ENCODE data around the gene SOS1. TPM values are rescaled to one million over a fixed set of nuclear protein-coding genes. Genes with fewer than 3 reads are reported as not detected.

SOS1 gene
- total RNA-seq, 1 donor from 2014 or later = 8.2 TPM

- no peak for DNase-seq (ENCODE audit: low read depth)
- no peak for TF ChIP-seq CTCF (IDR thresholded peaks at IDR 0.05; ENCODE audit: insufficient read depth, low read length, severe bottlenecking)
- H3K27me3 ChIP-seq (ENCODE audit: control insufficient read depth, insufficient read depth, low read length) = no peaks in the 10 kb centered on the region
- peaks cover 1% of the 10 kb centered on the region for H3K36me3 ChIP-seq (ENCODE audit: control insufficient read depth, insufficient read depth, low read length)
- H3K4me3 ChIP-seq (ENCODE audit: low read depth, low read length) = no peak overlapping the region
- no peak for FAIRE-seq
These were observed 27.5 kb downstream of the SOS1 start for GRCh38 chr2:39093218-39093898.

GRCh38 chr2:39091543-39091942, 29.3 kb downstream of the SOS1 start:
- FAIRE-seq (no peak), DNase-seq (ENCODE audit: low read depth) (no peak)
- no peak for TF ChIP-seq CTCF (IDR thresholded peaks at IDR 0.05; ENCODE audit: insufficient read depth, low read length, severe bottlenecking)
- Histone ChIP-seq H3K36me3 (ENCODE audit: control insufficient read depth, insufficient read depth, low read length) (peaks cover 1% of the 10 kb centered on the region), H3K4me3 (ENCODE audit: low read depth, low read length) (no peak overlapping the region), H3K27me3 (ENCODE audit: control insufficient read depth, insufficient read depth, low read length) (no peaks in the 10 kb centered on the region)

GRCh38 chr2:39091063-39091462, 29.8 kb downstream of the SOS1 start:
- Histone ChIP-seq H3K4me3 (ENCODE audit: low read depth, low read length) (no peak overlapping the region), H3K36me3 (ENCODE audit: control insufficient read depth, insufficient read depth, low read length) (peaks cover 1% of the 10 kb centered on the region), H3K27me3 (ENCODE audit: control insufficient read depth, insufficient read depth, low read length) (no peaks in the 10 kb centered on the region)
- no peak for TF ChIP-seq CTCF (IDR thresholded peaks at IDR 0.05; ENCODE audit: insufficient read depth, low read length, severe bottlenecking)
- FAIRE-seq (no peak), DNase-seq (ENCODE audit: low read depth) (no peak)

- no peak for DNase-seq (ENCODE audit: low read depth)
- H3K4me3 ChIP-seq (ENCODE audit: low read depth, low read length) = no peak overlapping the region
- FAIRE-seq = no peak
- no peak for TF ChIP-seq CTCF (IDR thresholded peaks at IDR 0.05; ENCODE audit: insufficient read depth, low read length, severe bottlenecking)
- H3K27me3 ChIP-seq (ENCODE audit: control insufficient read depth, insufficient read depth, low read length) = no peaks in the 10 kb centered on the region
- H3K36me3 ChIP-seq (ENCODE audit: control insufficient read depth, insufficient read depth, low read length) = no peaks in the 10 kb centered on the region
These were observed 40.7 kb downstream of the SOS1 start for GRCh38 chr2:39080152-39080551.

GRCh38 chr2:39069890-39070465, 50.9 kb downstream of the SOS1 start:
- no peak for TF ChIP-seq CTCF (IDR thresholded peaks at IDR 0.05; ENCODE audit: insufficient read depth, low read length, severe bottlenecking)
- H3K36me3 ChIP-seq (ENCODE audit: control insufficient read depth, insufficient read depth, low read length) = peaks cover 2% of the 10 kb centered on the region
- no peaks in the 10 kb centered on the region for H3K27me3 ChIP-seq (ENCODE audit: control insufficient read depth, insufficient read depth, low read length)
- no peak overlapping the region for H3K4me3 ChIP-seq (ENCODE audit: low read depth, low read length)
- FAIRE-seq = no peak
- no peak for DNase-seq (ENCODE audit: low read depth)

- H3K36me3 ChIP-seq (ENCODE audit: control insufficient read depth, insufficient read depth, low read length) = peaks cover 2% of the 10 kb centered on the region
- FAIRE-seq (no peak), DNase-seq (ENCODE audit: low read depth) (peak; percentile 82)
- TF ChIP-seq CTCF (IDR thresholded peaks at IDR 0.05; ENCODE audit: insufficient read depth, low read length, severe bottlenecking) = no peak
- no peak overlapping the region for H3K4me3 ChIP-seq (ENCODE audit: low read depth, low read length)
- H3K27me3 ChIP-seq (ENCODE audit: control insufficient read depth, insufficient read depth, low read length) = no peaks in the 10 kb centered on the region
These were observed 51.7 kb downstream of the SOS1 start for GRCh38 chr2:39069136-39069515.
